ENCODE data around the gene PRDX5.
"Not testable (repeated sequence)": the region's sequence is repeated elsewhere in the genome, so short reads cannot be mapped to it uniquely, and the experiment has no call there.

DNA sequence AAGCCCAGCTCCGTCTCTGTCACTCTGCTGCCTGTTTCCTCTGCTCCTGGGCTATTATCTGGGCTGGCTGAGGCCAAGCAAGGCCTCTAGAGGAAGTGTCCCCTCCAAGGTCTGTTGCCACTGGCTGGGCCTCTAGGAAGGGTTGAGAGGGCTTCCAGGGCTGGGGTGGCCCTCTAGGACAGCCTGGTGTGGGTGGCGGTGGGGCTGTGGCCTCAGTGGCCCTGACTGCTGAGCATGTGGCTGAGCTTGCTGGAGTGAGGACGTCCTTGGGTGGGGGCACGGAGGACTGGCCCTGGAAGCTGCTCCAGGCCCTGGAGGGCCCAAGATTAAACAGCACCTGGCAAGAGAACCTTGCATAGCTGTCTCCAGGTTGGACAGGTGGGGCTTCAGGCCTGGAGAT, 6.1 kb downstream of the PRDX5 start:
- not testable (repeated sequence) for TF ChIP-seq SP1 (IDR thresholded peaks at IDR 0.05); ARNT (IDR thresholded peaks at IDR 0.05); L3MBTL2 (conservative IDR thresholded peaks at IDR 0.05); LEF1 (IDR thresholded peaks at IDR 0.05; ENCODE audit: borderline replicate concordance)

Data from HEK293T (cell line).